NCI-H1417 treated with DMSO at 0.1 percent for 48 hours (cell line): Measurements from ENCODE around the gene ACVR1B.

Experiments used
- DNase-seq: peaks from one replicate; lab custom pipeline; 2025; lab: John Stamatoyannopoulos, UW

The ACVR1B gene

DNA sequence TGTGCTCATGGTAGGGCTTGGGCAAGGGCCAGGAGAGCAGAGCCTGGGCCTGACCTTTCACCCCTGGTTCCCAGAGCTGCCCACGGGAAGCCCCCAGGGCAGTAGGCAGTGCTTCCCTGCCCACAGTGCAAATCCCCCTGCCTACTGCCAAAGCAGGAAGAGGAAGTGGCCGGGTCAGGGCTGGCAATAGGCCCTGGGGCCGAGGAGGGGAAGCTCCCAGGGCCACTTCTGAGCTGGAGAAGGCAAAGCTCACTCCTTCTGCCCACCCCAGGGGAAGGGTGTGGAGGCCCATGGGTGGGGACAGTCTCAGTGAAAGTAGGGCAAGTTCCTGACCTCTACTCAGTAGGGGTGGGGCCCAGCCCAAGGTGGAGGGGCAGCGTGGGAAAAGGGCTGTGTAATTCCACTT, 94.3 kb downstream of the ACVR1B start:
- no peak for DNase-seq
